ENCODE results near the gene PDE7B. TPM values are rescaled to one million over a fixed set of nuclear protein-coding genes. Genes with fewer than 3 reads are reported as not detected.

The PDE7B gene
- total and polyA plus RNA-seq, 2 donors (not counting 1 experiment from before 2014, with no cell fraction given), result 2.6 to 7.5 TPM

GRCh38 chr6:136158387-136158821 is 306.9 kb downstream of the PDE7B start:
- H3K9me3 ChIP-seq (ENCODE audit: control extremely low read depth in 1 of 3, control insufficient read depth in 2 of 3, insufficient read depth in 1 of 3, low read length in 2 of 3), result peaks cover 0 to 7% (median 6%) of the 10 kb centered on the region in 3 donors
- no peak overlapping the region for H3K4me2 ChIP-seq (replicated peaks; ENCODE audit: low read depth, low read length, poor library complexity, severe bottlenecking)
- H2AFZ ChIP-seq (ENCODE audit: insufficient read depth, low read depth, low read length, poor library complexity, severe bottlenecking), result no peak overlapping the region
- TF ChIP-seq EZH2 (IDR thresholded peaks at IDR 0.05; ENCODE audit: borderline replicate concordance, insufficient read depth, low read depth, low read length, poor library complexity, severe bottlenecking), result no peak
- TF ChIP-seq, protein P1, sequence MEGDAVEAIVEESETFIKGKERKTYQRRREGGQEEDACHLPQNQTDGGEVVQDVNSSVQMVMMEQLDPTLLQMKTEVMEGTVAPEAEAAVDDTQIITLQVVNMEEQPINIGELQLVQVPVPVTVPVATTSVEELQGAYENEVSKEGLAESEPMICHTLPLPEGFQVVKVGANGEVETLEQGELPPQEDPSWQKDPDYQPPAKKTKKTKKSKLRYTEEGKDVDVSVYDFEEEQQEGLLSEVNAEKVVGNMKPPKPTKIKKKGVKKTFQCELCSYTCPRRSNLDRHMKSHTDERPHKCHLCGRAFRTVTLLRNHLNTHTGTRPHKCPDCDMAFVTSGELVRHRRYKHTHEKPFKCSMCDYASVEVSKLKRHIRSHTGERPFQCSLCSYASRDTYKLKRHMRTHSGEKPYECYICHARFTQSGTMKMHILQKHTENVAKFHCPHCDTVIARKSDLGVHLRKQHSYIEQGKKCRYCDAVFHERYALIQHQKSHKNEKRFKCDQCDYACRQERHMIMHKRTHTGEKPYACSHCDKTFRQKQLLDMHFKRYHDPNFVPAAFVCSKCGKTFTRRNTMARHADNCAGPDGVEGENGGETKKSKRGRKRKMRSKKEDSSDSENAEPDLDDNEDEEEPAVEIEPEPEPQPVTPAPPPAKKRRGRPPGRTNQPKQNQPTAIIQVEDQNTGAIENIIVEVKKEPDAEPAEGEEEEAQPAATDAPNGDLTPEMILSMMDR (IDR thresholded peaks at IDR 0.05), result no peak
- DNase-seq (no peak), ATAC-seq (ENCODE audit: low read depth) (no peak)
- Mint-ChIP-seq H3K4me3 (no peak overlapping the region), H3K27ac (no peak overlapping the region), H3K4me1 (no peaks in the 10 kb centered on the region), H3K9me3 (ENCODE audit: insufficient read depth) (peaks cover 4% of the 10 kb centered on the region), H3K27me3 (no peaks in the 10 kb centered on the region)
- POLR2A ChIA-PET, result no interaction called here
- peaks cover 0 to 28% of the 10 kb centered on the region in 2 experiments for H3K36me3 ChIP-seq (replicated peaks in 1 of 2; ENCODE audit: control extremely low read depth in 1 of 2, control insufficient read depth in 1 of 2, extremely low read depth in 1 of 2, insufficient read depth in 2 of 2, low read length in 1 of 2)
- no peaks in the 10 kb centered on the region for H3K27me3 ChIP-seq (replicated peaks in 1 of 4; ENCODE audit: control extremely low read depth in 1 of 4, control insufficient read depth in 3 of 4, insufficient read depth in 4 of 4, low read length in 3 of 4)
- H3K4me1 ChIP-seq (ENCODE audit: control insufficient read depth in 2 of 2, insufficient read depth in 2 of 2, low read length in 2 of 2), result no peaks in the 10 kb centered on the region
- no peaks in the 10 kb centered on the region for H4K20me1 ChIP-seq (ENCODE audit: control insufficient read depth, insufficient read depth, low read length, poor library complexity, severe bottlenecking)
- H3K4me3 ChIP-seq (ENCODE audit: control extremely low read depth in 1 of 5, extremely low read depth in 1 of 5, insufficient read depth in 1 of 5, low read depth in 2 of 5, low read length in 4 of 5), result no peak overlapping the region
- no peaks in the 10 kb centered on the region for H3K79me2 ChIP-seq (ENCODE audit: control insufficient read depth, insufficient read depth, low read length)
- H3K27ac ChIP-seq (ENCODE audit: low read length in 2 of 2), result no peak overlapping the region
- H3K9ac ChIP-seq (ENCODE audit: low read length), result no peak overlapping the region
- intact Hi-C loops (cut with micrococcal nuclease), result no loop called here
- WGBS (ENCODE audit: insufficient coverage), result no CpG with 5 or more reads among the region's 4 CpGs
- CTCF ChIA-PET, result no interaction called here

- no peak overlapping the region for H3K4me2 ChIP-seq (replicated peaks; ENCODE audit: low read depth, low read length, poor library complexity, severe bottlenecking)
- H3K4me1 Mint-ChIP-seq, result no peaks in the 10 kb centered on the region
- no peak overlapping the region for H3K4me3 Mint-ChIP-seq
- H3K27ac ChIP-seq (ENCODE audit: low read length in 2 of 2), result no peak overlapping the region
- no peaks in the 10 kb centered on the region for H3K79me2 ChIP-seq (ENCODE audit: control insufficient read depth, insufficient read depth, low read length)
- intact Hi-C loops (cut with micrococcal nuclease), result no loop called here
- ChIA-PET POLR2A (no interaction called here), CTCF (no interaction called here)
- no peak overlapping the region for H2AFZ ChIP-seq (ENCODE audit: insufficient read depth, low read depth, low read length, poor library complexity, severe bottlenecking)
- no peak overlapping the region for H3K4me3 ChIP-seq (ENCODE audit: control extremely low read depth in 1 of 5, extremely low read depth in 1 of 5, insufficient read depth in 1 of 5, low read depth in 2 of 5, low read length in 4 of 5)
- TF ChIP-seq EZH2 (IDR thresholded peaks at IDR 0.05; ENCODE audit: borderline replicate concordance, insufficient read depth, low read depth, low read length, poor library complexity, severe bottlenecking), result no peak
- TF ChIP-seq, protein P1 (IDR thresholded peaks at IDR 0.05), result no peak
- no peak for ATAC-seq (ENCODE audit: low read depth)
- peaks cover 0 to 27% of the 10 kb centered on the region in 2 experiments for H3K36me3 ChIP-seq (replicated peaks in 1 of 2; ENCODE audit: control extremely low read depth in 1 of 2, control insufficient read depth in 1 of 2, extremely low read depth in 1 of 2, insufficient read depth in 2 of 2, low read length in 1 of 2)
- no peak overlapping the region for H3K9ac ChIP-seq (ENCODE audit: low read length)
- no peaks in the 10 kb centered on the region for H3K27me3 ChIP-seq (replicated peaks in 1 of 4; ENCODE audit: control extremely low read depth in 1 of 4, control insufficient read depth in 3 of 4, insufficient read depth in 4 of 4, low read length in 3 of 4)
- no peak overlapping the region for H3K27ac Mint-ChIP-seq
- no peaks in the 10 kb centered on the region for H4K20me1 ChIP-seq (ENCODE audit: control insufficient read depth, insufficient read depth, low read length, poor library complexity, severe bottlenecking)
- no peaks in the 10 kb centered on the region for H3K27me3 Mint-ChIP-seq
- H3K9me3 Mint-ChIP-seq (ENCODE audit: insufficient read depth), result peaks cover 9% of the 10 kb centered on the region
- no peak for DNase-seq
- no CpG with 5 or more reads among the region's 2 CpGs for WGBS (ENCODE audit: insufficient coverage)
- no peaks in the 10 kb centered on the region for H3K4me1 ChIP-seq (ENCODE audit: control insufficient read depth in 2 of 2, insufficient read depth in 2 of 2, low read length in 2 of 2)
- peaks cover 0 to 7% (median 6%) of the 10 kb centered on the region in 3 donors for H3K9me3 ChIP-seq (ENCODE audit: control extremely low read depth in 1 of 3, control insufficient read depth in 2 of 3, insufficient read depth in 1 of 3, low read length in 2 of 3)
Measured at GRCh38 chr6:136158971-136159370, 307.5 kb downstream of the PDE7B start.
